ENCODE results near the gene SETDB2. TPM values are rescaled to one million over a fixed set of nuclear protein-coding genes. Genes with fewer than 3 reads are reported as not detected.

SETDB2 gene
- total RNA-seq, 4 donors from 2014 or later: 5.4 to 20.6 (median 8.9) TPM

- TF ChIP-seq CTCF (IDR thresholded peaks at IDR 0.05) (no peak), POLR2A (IDR thresholded peaks at IDR 0.05) (no peak)
- no peak for DNase-seq
- Histone ChIP-seq H3K27ac (no peak overlapping the region), H3K36me3 (peaks cover 0 to 10% (median 0%) of the 10 kb centered on the region in 3 donors), H3K4me1 (peaks cover 0 to 5% (median 0%) of the 10 kb centered on the region in 4 donors), H3K4me3 (no peak overlapping the region), H3K27me3 (no peaks in the 10 kb centered on the region), H3K9me3 (no peaks in the 10 kb centered on the region)
Observed at GRCh38 chr13:49456156-49456555, 12.1 kb downstream of the SETDB2 start.

GRCh38 chr13:49457221-49457620 is 13.1 kb downstream of the SETDB2 start:
- Histone ChIP-seq H3K27ac (no peak overlapping the region), H3K9me3 (no peaks in the 10 kb centered on the region), H3K4me3 (no peak overlapping the region), H3K27me3 (no peaks in the 10 kb centered on the region), H3K36me3 (peaks cover 0 to 21% (median 0%) of the 10 kb centered on the region in 3 donors), H3K4me1 (peaks cover 0 to 5% (median 0%) of the 10 kb centered on the region in 4 donors)
- TF ChIP-seq CTCF (IDR thresholded peaks at IDR 0.05) (no peak), POLR2A (IDR thresholded peaks at IDR 0.05) (no peak)
- no peak for DNase-seq

- no peaks in the 10 kb centered on the region for H3K27me3 ChIP-seq
- no peak overlapping the region for H3K27ac ChIP-seq
- TF ChIP-seq CTCF (IDR thresholded peaks at IDR 0.05) (no peak), POLR2A (IDR thresholded peaks at IDR 0.05) (no peak)
- H3K36me3 ChIP-seq: peaks cover 0 to 41% (median 0%) of the 10 kb centered on the region in 3 donors
- no peak for DNase-seq
- H3K9me3 ChIP-seq: peaks cover 0 to 6% (median 0%) of the 10 kb centered on the region in 4 donors
- H3K4me1 ChIP-seq: peaks cover 0 to 1% (median 0%) of the 10 kb centered on the region in 4 donors
- H3K4me3 ChIP-seq: no peak overlapping the region
Observed at GRCh38 chr13:49459580-49459979, 15.5 kb downstream of the SETDB2 start.

- Histone ChIP-seq H3K27me3 (no peaks in the 10 kb centered on the region), H3K4me1 (no peaks in the 10 kb centered on the region), H3K27ac (no peak overlapping the region), H3K9me3 (peaks cover 0 to 6% (median 0%) of the 10 kb centered on the region in 4 donors), H3K4me3 (no peak overlapping the region), H3K36me3 (peaks cover 0 to 46% (median 0%) of the 10 kb centered on the region in 3 donors)
- no peak for DNase-seq
- no peak for TF ChIP-seq CTCF (IDR thresholded peaks at IDR 0.05)
- no peak for TF ChIP-seq POLR2A (IDR thresholded peaks at IDR 0.05)
Observed at GRCh38 chr13:49464085-49464484, 20.0 kb downstream of the SETDB2 start.

GRCh38 chr13:49464621-49465325 is 20.7 kb downstream of the SETDB2 start:
- Histone ChIP-seq H3K27ac (no peak overlapping the region), H3K27me3 (no peaks in the 10 kb centered on the region), H3K9me3 (peaks cover 0 to 6% (median 0%) of the 10 kb centered on the region in 4 donors), H3K4me1 (no peaks in the 10 kb centered on the region), H3K4me3 (no peak overlapping the region), H3K36me3 (peaks cover 0 to 46% (median 0%) of the 10 kb centered on the region in 3 donors)
- DNase-seq: no peak
- TF ChIP-seq CTCF (IDR thresholded peaks at IDR 0.05): no peak
